Measurements from ENCODE around the gene DNAJC6.

DNAJC6 gene

GRCh38 chr1:65421351-65422025 is 112.1 kb downstream of the DNAJC6 start:
- no peak for DNase-seq (ENCODE audit: extremely low read depth, low read depth)
- TF ChIP-seq CTCF (IDR thresholded peaks at IDR 0.05; ENCODE audit: low read depth, low read length), result no peak

- DNase-seq (ENCODE audit: extremely low read depth, low read depth), result no peak
- TF ChIP-seq CTCF (IDR thresholded peaks at IDR 0.05; ENCODE audit: low read depth, low read length), result no peak
These were observed 113.2 kb downstream of the DNAJC6 start for GRCh38 chr1:65422241-65423203.

GRCh38 chr1:65423884-65424572 is 114.7 kb downstream of the DNAJC6 start:
- DNase-seq (ENCODE audit: extremely low read depth, low read depth), result no peak
- no peak for TF ChIP-seq CTCF (IDR thresholded peaks at IDR 0.05; ENCODE audit: low read depth, low read length)

- no peak for DNase-seq (ENCODE audit: extremely low read depth, low read depth)
- no peak for TF ChIP-seq CTCF (IDR thresholded peaks at IDR 0.05; ENCODE audit: low read depth, low read length)
These were observed 115.2 kb downstream of the DNAJC6 start for GRCh38 chr1:65424573-65424889.

- DNase-seq (ENCODE audit: extremely low read depth, low read depth), result no peak
These were observed 115.7 kb downstream of the DNAJC6 start for GRCh38 chr1:65425006-65425405.

GRCh38 chr1:65425697-65426096 is 116.4 kb downstream of the DNAJC6 start:
- TF ChIP-seq CTCF (IDR thresholded peaks at IDR 0.05; ENCODE audit: low read depth, low read length), result no peak
- DNase-seq (ENCODE audit: extremely low read depth, low read depth), result no peak

More at GRCh38 chr1:65425006-65425405, 115.7 kb downstream of the DNAJC6 start:
- no peak for TF ChIP-seq CTCF (IDR thresholded peaks at IDR 0.05; ENCODE audit: low read depth, low read length)

Measured in AG09319 (cell line).